AG08396 (cell line): ENCODE data around the gene COX7B2.

Experiments used
- DNase-seq: peaks from one replicate; pipeline ENCODE4 v3.0.0; 2012; ENCODE audit warnings: low spot score, mixed read lengths

COX7B2 gene

GRCh38 chr4:46909078-46909477, at the start of gene COX7B2:
COX7B2 (minus strand) TSS chr4:46909245; CDS start chr4:46735192, 174,053 bp downstream.
- no peak for DNase-seq

- no peak for DNase-seq
These were observed 47.4 kb upstream of the COX7B2 start for GRCh38 chr4:46956451-46956850.

GRCh38 chr4:46955601-46956000, 46.6 kb upstream of the COX7B2 start:
- no peak for DNase-seq

- no peak for DNase-seq
These were observed 45.6 kb upstream of the COX7B2 start for GRCh38 chr4:46954643-46955042.

- DNase-seq, result no peak
These were observed 44.5 kb upstream of the COX7B2 start for GRCh38 chr4:46953564-46953963.

- DNase-seq, result no peak
These were observed 43.4 kb upstream of the COX7B2 start for GRCh38 chr4:46952451-46952850.

- no peak for DNase-seq
These were observed 41.8 kb upstream of the COX7B2 start for GRCh38 chr4:46950826-46951225.

- no peak for DNase-seq
These were observed 40.8 kb upstream of the COX7B2 start for GRCh38 chr4:46949822-46950221.

- DNase-seq, result no peak
These were observed 38.5 kb upstream of the COX7B2 start for GRCh38 chr4:46947541-46947940.

- peak; percentile 4 for DNase-seq
These were observed 38.0 kb upstream of the COX7B2 start for GRCh38 chr4:46946919-46947536.

- no peak for DNase-seq
These were observed 36.0 kb upstream of the COX7B2 start for GRCh38 chr4:46945062-46945461.

- no peak for DNase-seq
These were observed 35.3 kb upstream of the COX7B2 start for GRCh38 chr4:46944345-46944744.

GRCh38 chr4:46937493-46937892, 28.4 kb upstream of the COX7B2 start:
- no peak for DNase-seq

GRCh38 chr4:46934726-46935125, 25.7 kb upstream of the COX7B2 start:
- DNase-seq, result no peak

- DNase-seq, result no peak
These were observed 24.6 kb upstream of the COX7B2 start for GRCh38 chr4:46933686-46934085.

- DNase-seq, result peak; percentile 50
These were observed 22.9 kb upstream of the COX7B2 start for GRCh38 chr4:46931981-46932380.

- DNase-seq, result no peak
These were observed 21.8 kb upstream of the COX7B2 start for GRCh38 chr4:46930891-46931290.

- DNase-seq, result no peak
These were observed 18.2 kb upstream of the COX7B2 start for GRCh38 chr4:46927201-46927600.

GRCh38 chr4:46924789-46925529, 15.9 kb upstream of the COX7B2 start:
- no peak for DNase-seq

GRCh38 chr4:46922205-46922604, 13.2 kb upstream of the COX7B2 start:
- no peak for DNase-seq

GRCh38 chr4:46908148-46908547, 897 bp downstream of the COX7B2 start:
- DNase-seq, result no peak

GRCh38 chr4:46900082-46900481, 9.0 kb downstream of the COX7B2 start:
- DNase-seq, result no peak

GRCh38 chr4:46894826-46895225, 14.2 kb downstream of the COX7B2 start:
- no peak for DNase-seq

- DNase-seq, result no peak
These were observed 19.0 kb downstream of the COX7B2 start for GRCh38 chr4:46890056-46890455.
